HT-29 (cell line): ENCODE data around the gene MS4A10. TPM values are rescaled to one million over a fixed set of nuclear protein-coding genes. Genes with fewer than 3 reads are reported as not detected.

Experiments
- DNase-seq: peaks from one replicate; pipeline ENCODE4 v3.0.0-alpha.2; 2015; ENCODE audit warnings: low spot score
- total RNA-seq: library from RNA; depleted of rRNA; stranded (reverse); fragments of >200 nt; shearing (Covaris generic); gene quantifications from 2 replicates; pipeline ENCODE4 v1.2.3, GENCODE V29; 2014; rRNA removed

The MS4A10 gene
- total RNA-seq, 1 experiment from 2014 or later, result not detected

GRCh38 chr11:60849641-60850520 is 64.7 kb downstream of the MS4A10 start:
- no peak for DNase-seq

Other genes starting within 250 kb of the MS4A10 start
- gene MS4A8, start 85.7 kb upstream of the MS4A10 start, total RNA-seq, result not detected in 2 replicates
- gene MS4A18, start 60.6 kb upstream of the MS4A10 start, total RNA-seq, result not detected in 2 replicates
- gene MS4A15, start 28.5 kb upstream of the MS4A10 start, total RNA-seq, result not detected in 2 replicates
- 56.4 and 60.6 TPM in 2 replicates for gene CCDC86, start 56.8 kb downstream of the MS4A10 start, total RNA-seq
- gene PTGDR2, start 70.6 kb downstream of the MS4A10 start, total RNA-seq, result 0.41 TPM in 1 of 2 replicates, not detected in the other
- gene ZP1, start 82.2 kb downstream of the MS4A10 start, total RNA-seq, result not detected in 2 replicates
- 144 and 152 TPM in 2 replicates for gene PRPF19, start 121.3 kb downstream of the MS4A10 start, total RNA-seq
- 96.5 and 102 TPM in 2 replicates for gene TMEM109, start 128.8 kb downstream of the MS4A10 start, total RNA-seq
- 35.6 and 37.5 TPM in 2 replicates for gene TMEM132A, start 139.1 kb downstream of the MS4A10 start, total RNA-seq
- 1.4 and 2.6 TPM in 2 replicates for gene SLC15A3, start 166.8 kb downstream of the MS4A10 start, total RNA-seq
- gene CD6, start 186.3 kb downstream of the MS4A10 start, total RNA-seq, result 0.53 and 2.1 TPM in 2 replicates